Body of pancreas (tissue), 4 donors: ENCODE measurements around the gene FILIP1L. TPM values are rescaled to one million over a fixed set of nuclear protein-coding genes. Genes with fewer than 3 reads are reported as not detected.
A peak's percentile ranks its signal among the peaks of the same experiment; 100 is the strongest.

ENCODE experiments used
- ATAC-seq: fragments of 150-250 bp; one replicate; pipeline ENCODE4 v1.9.1; 2016
- DNase-seq, 4 donors: peaks; one replicate each; pipeline ENCODE4 v3.0.0-alpha.2; 2019
- H3K27ac ChIP-seq, 4 donors: fragments of 200-600 bp; sonication (generic); 1 replicate in 3 of 4; 2 replicates in 1 of 4; pipeline versions ENCODE4 v1.5.1 to v1.6.1; 2016 to 2019; ENCODE audit warnings: mild to moderate bottlenecking in 1 of 4, mixed read lengths in 1 of 4, moderate library complexity in 1 of 4
- H3K27me3 ChIP-seq, 2 donors: fragments of 200-600 bp; sonication (generic); one replicate each; pipeline ENCODE4 v1.6.0; 2016; ENCODE audit warnings: mild to moderate bottlenecking in 1 of 2
- H3K36me3 ChIP-seq, 2 donors: fragments of 200-600 bp; sonication (generic); replicated peaks in 1 of 2; 2 replicates each; pipeline ENCODE4 v1.5.1; 2016; ENCODE audit warnings: low read depth in 2 of 2; ENCODE audit not compliant: insufficient read depth in 1 of 2
- H3K4me1 ChIP-seq: fragments of 200-600 bp; sonication (generic); one replicate; pipeline ENCODE4 v1.6.0; 2016
- H3K4me3 ChIP-seq, 2 donors: fragments of 200-600 bp; sonication (generic); 1 replicate in 1 of 2; 2 replicates in 1 of 2; pipeline ENCODE4 v1.5.1; 2016 to 2019
- H3K9me3 ChIP-seq, 3 donors: fragments of 200-600 bp; sonication (generic); 1 replicate in 2 of 3; 2 replicates in 1 of 3; pipeline ENCODE4 v1.5.1; 2016
- POLR2A ChIP-seq, 3 donors: fragments of 450-650 bp; IDR thresholded peaks; one replicate each; pipeline ENCODE4 v1.6.1; 2016; ENCODE audit warnings: antibody characterized with exemption in 3 of 3, mild to moderate bottlenecking in 2 of 3
- WGBS, 2 donors: methylation state at CpG; one replicate each; pipeline ENCODE4 v1.1.5; 2017; 5-methylcytosine and 5-hydroxymethylcytosine counted together
- intact Hi-C: fragments of 100-400 bp; cut with DNase I; formaldehyde crosslinking; loops from one replicate; pipeline ENCODE4 v1.15.1; 2023
- total RNA-seq, 2 donors: library from RNA; depleted of rRNA; stranded (reverse); fragments of >200 nt; gene quantifications; one replicate each; pipeline ENCODE4 v1.1.0, GENCODE V29; 2016
- TF ChIP-seq, protein P1 (sequence below), 7 experiments: fragments of 450-650 bp in 4 of 7; fragments of 200-600 bp in 3 of 7; sonication (generic) in 3 of 7; IDR thresholded peaks; one replicate each; pipeline ENCODE4 v1.5.1; 2016 to 2019; ENCODE audit warnings: antibody characterized with exemption in 7 of 7

The FILIP1L gene
- total RNA-seq, 2 donors from 2014 or later, result 27.8 to 47.8 TPM

- no peaks in the 10 kb centered on the region for H3K36me3 ChIP-seq
- H3K27me3 ChIP-seq, result no peaks in the 10 kb centered on the region
- intact Hi-C loops, result no loop called here
- TF ChIP-seq POLR2A (IDR thresholded peaks at IDR 0.05), result no peak
- TF ChIP-seq, protein P1, sequence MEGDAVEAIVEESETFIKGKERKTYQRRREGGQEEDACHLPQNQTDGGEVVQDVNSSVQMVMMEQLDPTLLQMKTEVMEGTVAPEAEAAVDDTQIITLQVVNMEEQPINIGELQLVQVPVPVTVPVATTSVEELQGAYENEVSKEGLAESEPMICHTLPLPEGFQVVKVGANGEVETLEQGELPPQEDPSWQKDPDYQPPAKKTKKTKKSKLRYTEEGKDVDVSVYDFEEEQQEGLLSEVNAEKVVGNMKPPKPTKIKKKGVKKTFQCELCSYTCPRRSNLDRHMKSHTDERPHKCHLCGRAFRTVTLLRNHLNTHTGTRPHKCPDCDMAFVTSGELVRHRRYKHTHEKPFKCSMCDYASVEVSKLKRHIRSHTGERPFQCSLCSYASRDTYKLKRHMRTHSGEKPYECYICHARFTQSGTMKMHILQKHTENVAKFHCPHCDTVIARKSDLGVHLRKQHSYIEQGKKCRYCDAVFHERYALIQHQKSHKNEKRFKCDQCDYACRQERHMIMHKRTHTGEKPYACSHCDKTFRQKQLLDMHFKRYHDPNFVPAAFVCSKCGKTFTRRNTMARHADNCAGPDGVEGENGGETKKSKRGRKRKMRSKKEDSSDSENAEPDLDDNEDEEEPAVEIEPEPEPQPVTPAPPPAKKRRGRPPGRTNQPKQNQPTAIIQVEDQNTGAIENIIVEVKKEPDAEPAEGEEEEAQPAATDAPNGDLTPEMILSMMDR (IDR thresholded peaks at IDR 0.05), result no peak
- H3K27ac ChIP-seq, result peak overlapping the region in 2 of 4 donors; percentile 37 to 63
- no peak for ATAC-seq
- WGBS, 2 donors, result 73 to 80% methylated on average over 4 of the region's 4 CpGs
- H3K4me3 ChIP-seq, result no peak overlapping the region
- H3K9me3 ChIP-seq, result no peaks in the 10 kb centered on the region
- DNase-seq, result no peak
- peaks cover 22% of the 10 kb centered on the region for H3K4me1 ChIP-seq
Observed at GRCh38 chr3:99910752-99911290, 203.5 kb downstream of the FILIP1L start.

GRCh38 chr3:99909714-99910495, 204.4 kb downstream of the FILIP1L start:
- WGBS, 2 donors, result 59 to 71% methylated on average over 3 of the region's 3 CpGs
- DNase-seq, result peak in 1 of 4 donors; percentile 31
- Histone ChIP-seq H3K4me3 (no peak overlapping the region), H3K36me3 (no peaks in the 10 kb centered on the region), H3K27me3 (no peaks in the 10 kb centered on the region), H3K27ac (peak overlapping the region in 3 of 4 donors; percentile 0 to 63 (median 37)), H3K4me1 (peaks cover 22% of the 10 kb centered on the region), H3K9me3 (no peaks in the 10 kb centered on the region)
- intact Hi-C loops, result no loop called here
- no peak for TF ChIP-seq POLR2A (IDR thresholded peaks at IDR 0.05)
- TF ChIP-seq, protein P1 (IDR thresholded peaks at IDR 0.05), result no peak
- peak; percentile 70 for ATAC-seq

DNA sequence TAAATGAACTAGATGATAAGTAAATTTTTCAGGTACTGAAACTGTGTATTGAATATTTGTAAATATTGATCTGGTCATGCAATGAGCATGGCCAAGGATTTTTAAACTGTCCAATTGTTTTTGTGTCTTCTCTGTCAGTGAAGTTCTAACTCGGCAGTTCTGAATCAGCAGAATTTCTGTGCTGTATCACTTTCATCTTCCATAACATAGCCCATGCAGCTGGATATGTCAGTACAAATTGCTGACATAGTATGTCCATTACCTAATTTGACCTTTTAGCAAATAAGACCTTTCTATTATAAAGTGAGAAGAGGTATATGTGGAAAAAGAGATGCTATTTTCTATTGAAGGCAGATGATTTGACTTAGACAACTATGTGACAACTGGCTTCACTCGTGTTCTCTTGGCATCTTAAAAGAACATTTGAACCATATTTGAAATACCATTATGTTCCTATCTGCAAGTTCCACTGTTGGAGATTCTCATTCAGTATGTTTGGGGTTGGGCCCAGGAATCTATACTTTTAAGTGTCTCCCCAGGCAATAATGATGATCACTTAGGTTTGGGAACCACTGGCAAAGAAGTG, 206.2 kb downstream of the FILIP1L start:
- no peak overlapping the region for H3K4me3 ChIP-seq
- intact Hi-C loops, result no loop called here
- no peak for ATAC-seq
- no peaks in the 10 kb centered on the region for H3K27me3 ChIP-seq
- 85 to 88% methylated on average over 2 of the region's 2 CpGs for WGBS, 2 donors
- H3K36me3 ChIP-seq, result no peaks in the 10 kb centered on the region
- H3K27ac ChIP-seq, result no peak overlapping the region
- DNase-seq, result no peak
- no peaks in the 10 kb centered on the region for H3K9me3 ChIP-seq
- H3K4me1 ChIP-seq, result peaks cover 22% of the 10 kb centered on the region
- TF ChIP-seq, protein P1 (IDR thresholded peaks at IDR 0.05), result no peak
- no peak for TF ChIP-seq POLR2A (IDR thresholded peaks at IDR 0.05)

DNA sequence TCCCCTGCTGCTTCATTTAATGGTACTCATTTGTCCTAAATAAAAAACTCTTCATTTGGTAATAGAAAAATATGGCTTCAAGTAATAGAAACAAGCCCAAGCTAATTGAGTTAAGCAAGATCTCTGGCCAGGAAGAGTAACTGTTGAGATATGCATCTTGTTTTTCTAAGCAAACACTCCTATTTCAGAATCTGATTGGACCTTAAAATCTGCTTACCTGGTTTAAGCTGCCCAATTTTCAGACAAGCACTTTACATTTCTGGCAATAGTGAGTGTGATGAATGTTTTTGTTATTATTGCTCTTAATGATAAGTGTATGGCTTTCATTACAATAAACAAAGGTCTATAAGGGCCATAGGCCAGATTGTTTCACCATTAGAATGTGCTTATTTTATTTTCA, 210.4 kb downstream of the FILIP1L start:
- peaks cover 12% of the 10 kb centered on the region for H3K4me1 ChIP-seq
- intact Hi-C loops, result no loop called here
- H3K27ac ChIP-seq, result no peak overlapping the region
- no peak overlapping the region for H3K4me3 ChIP-seq
- no peaks in the 10 kb centered on the region for H3K36me3 ChIP-seq
- no peak for ATAC-seq
- H3K27me3 ChIP-seq, result no peaks in the 10 kb centered on the region
- DNase-seq, result no peak
- H3K9me3 ChIP-seq, result no peaks in the 10 kb centered on the region
- TF ChIP-seq POLR2A (IDR thresholded peaks at IDR 0.05), result no peak
- TF ChIP-seq, protein P1 (IDR thresholded peaks at IDR 0.05), result no peak
